ENCODE data around the gene CLMN. TPM values are rescaled to one million over a fixed set of nuclear protein-coding genes. Genes with fewer than 3 reads are reported as not detected.

Gene CLMN
- total and polyA plus RNA-seq, 10 of the 15 experiments (the other 5 are each of a cell fraction or from before 2014, with no cell fraction given): 7.8 to 49.3 (median 18.5) TPM

- no peak for TF ChIP-seq E4F1 (IDR thresholded peaks at IDR 0.05; ENCODE audit: borderline replicate concordance, partially characterized antibody)
- TF ChIP-seq MTA2 (IDR thresholded peaks at IDR 0.05; ENCODE audit: low read depth): no peak
Observed at GRCh38 chr14:95155045-95155444, 164.7 kb downstream of the CLMN start (continued).

DNA sequence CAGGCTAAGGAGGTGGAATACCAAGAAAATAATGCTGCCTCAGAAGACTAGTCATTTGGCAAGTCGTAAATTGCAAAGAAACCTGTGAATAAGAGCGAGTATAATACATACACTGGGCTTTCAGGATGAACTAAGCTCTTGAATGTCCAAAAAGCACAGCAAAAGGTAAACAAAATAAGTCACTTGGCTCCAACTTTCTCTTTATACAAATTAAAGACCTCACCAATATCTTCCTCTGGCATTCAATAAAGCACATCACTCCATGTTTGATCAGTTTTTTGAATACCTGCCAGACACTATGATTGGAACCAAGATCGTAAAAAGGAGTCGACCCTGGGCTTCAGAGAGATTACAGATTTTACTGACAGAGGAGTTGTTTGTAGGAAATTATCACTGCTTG, 165.8 kb downstream of the CLMN start:
- WGBS (ENCODE audit: insufficient coverage, insufficient replicate concordance, low lambda C conversion rate, missing lambda C conversion rate): 75% methylated on average over 4 of the region's 4 CpGs
- ChIA-PET RAD21 (ENCODE audit: unreplicated experiment) (interaction anchor here (0.8 kb wide), 1 partner anchor 42 kb away, joined by 3 read pairs; no protein-coding TSS in a partner anchor), POLR2A (interaction anchor here (1.4 kb wide), 1 partner anchor 174 kb away, joined by 6 read pairs; no protein-coding TSS in a partner anchor), CTCF (interaction anchor here (1.0 kb wide), 1 partner anchor 9 kb away, joined by 3 read pairs; no protein-coding TSS in a partner anchor), SMC1A (ENCODE audit: uncharacterized antibody, unreplicated experiment) (interaction anchor here (0.5 to 1.7 kb wide), 5 partner anchors 10 to 72 kb away, joined by 3 to 7 read pairs (median 3); no protein-coding TSS in a partner anchor)
- Histone ChIP-seq H3K79me2 (ENCODE audit: control insufficient read depth, insufficient read depth, low read length) (peaks cover 87% of the 10 kb centered on the region), H3K27ac (ENCODE audit: control insufficient read depth, insufficient read depth) (no peak overlapping the region), H3K9me3 (replicated peaks; ENCODE audit: control insufficient read depth, insufficient read depth, low read length) (no peaks in the 10 kb centered on the region), H3K4me1 (ENCODE audit: control insufficient read depth, insufficient read depth, low read length) (peaks cover 12% of the 10 kb centered on the region), H3K4me2 (ENCODE audit: control insufficient read depth, insufficient read depth) (peak overlapping the region; percentile 39), H3K36me3 (ENCODE audit: control insufficient read depth in 2 of 2, insufficient read depth in 2 of 2, low read length in 1 of 2) (no peaks in the 10 kb centered on the region), H3K9ac (ENCODE audit: control insufficient read depth, insufficient read depth, low read length) (no peak overlapping the region), H3K4me3 (peak overlapping the region; percentile 53; the same call in 1 of the 2 replicates), H3K27me3 (replicated peaks in 1 of 2; ENCODE audit: control insufficient read depth in 2 of 2, insufficient read depth in 2 of 2, low read length in 1 of 2) (no peaks in the 10 kb centered on the region), H2AFZ (ENCODE audit: control insufficient read depth, low read depth, low read length) (no peak overlapping the region), H4K20me1 (ENCODE audit: control insufficient read depth, insufficient read depth) (no peaks in the 10 kb centered on the region)
- DNase-seq (ENCODE audit: low read depth, low spot score) (no peak), ATAC-seq (no peak), FAIRE-seq (no peak)
- BruUV-seq (replicated peaks): no TSS peak
- in situ Hi-C loops (cut with MboI) (no loop called here), intact Hi-C loops (cut with micrococcal nuclease; ENCODE audit: unreplicated experiment) (loop anchor here (10.0 kb wide), 2 partner anchors 351 to 381 kb away; partner anchors contain the start of gene GLRX5)
- TF ChIP-seq, protein P1, sequence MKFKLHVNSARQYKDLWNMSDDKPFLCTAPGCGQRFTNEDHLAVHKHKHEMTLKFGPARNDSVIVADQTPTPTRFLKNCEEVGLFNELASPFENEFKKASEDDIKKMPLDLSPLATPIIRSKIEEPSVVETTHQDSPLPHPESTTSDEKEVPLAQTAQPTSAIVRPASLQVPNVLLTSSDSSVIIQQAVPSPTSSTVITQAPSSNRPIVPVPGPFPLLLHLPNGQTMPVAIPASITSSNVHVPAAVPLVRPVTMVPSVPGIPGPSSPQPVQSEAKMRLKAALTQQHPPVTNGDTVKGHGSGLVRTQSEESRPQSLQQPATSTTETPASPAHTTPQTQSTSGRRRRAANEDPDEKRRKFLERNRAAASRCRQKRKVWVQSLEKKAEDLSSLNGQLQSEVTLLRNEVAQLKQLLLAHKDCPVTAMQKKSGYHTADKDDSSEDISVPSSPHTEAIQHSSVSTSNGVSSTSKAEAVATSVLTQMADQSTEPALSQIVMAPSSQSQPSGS (IDR thresholded peaks at IDR 0.05; ENCODE audit: low read length): no peak
- TF ChIP-seq NRF1 (conservative IDR thresholded peaks at IDR 0.05; ENCODE audit: low read depth, low read length): no peak
- TF ChIP-seq, protein P2, sequence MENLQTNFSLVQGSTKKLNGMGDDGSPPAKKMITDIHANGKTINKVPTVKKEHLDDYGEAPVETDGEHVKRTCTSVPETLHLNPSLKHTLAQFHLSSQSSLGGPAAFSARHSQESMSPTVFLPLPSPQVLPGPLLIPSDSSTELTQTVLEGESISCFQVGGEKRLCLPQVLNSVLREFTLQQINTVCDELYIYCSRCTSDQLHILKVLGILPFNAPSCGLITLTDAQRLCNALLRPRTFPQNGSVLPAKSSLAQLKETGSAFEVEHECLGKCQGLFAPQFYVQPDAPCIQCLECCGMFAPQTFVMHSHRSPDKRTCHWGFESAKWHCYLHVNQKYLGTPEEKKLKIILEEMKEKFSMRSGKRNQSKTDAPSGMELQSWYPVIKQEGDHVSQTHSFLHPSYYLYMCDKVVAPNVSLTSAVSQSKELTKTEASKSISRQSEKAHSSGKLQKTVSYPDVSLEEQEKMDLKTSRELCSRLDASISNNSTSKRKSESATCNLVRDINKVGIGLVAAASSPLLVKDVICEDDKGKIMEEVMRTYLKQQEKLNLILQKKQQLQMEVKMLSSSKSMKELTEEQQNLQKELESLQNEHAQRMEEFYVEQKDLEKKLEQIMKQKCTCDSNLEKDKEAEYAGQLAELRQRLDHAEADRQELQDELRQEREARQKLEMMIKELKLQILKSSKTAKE (IDR thresholded peaks at IDR 0.05; ENCODE audit: low read depth, poor library complexity, severe bottlenecking): no peak

Measured in GM12878 (cell line).